ENCODE measurements around the gene ITPRIPL1.

DNA sequence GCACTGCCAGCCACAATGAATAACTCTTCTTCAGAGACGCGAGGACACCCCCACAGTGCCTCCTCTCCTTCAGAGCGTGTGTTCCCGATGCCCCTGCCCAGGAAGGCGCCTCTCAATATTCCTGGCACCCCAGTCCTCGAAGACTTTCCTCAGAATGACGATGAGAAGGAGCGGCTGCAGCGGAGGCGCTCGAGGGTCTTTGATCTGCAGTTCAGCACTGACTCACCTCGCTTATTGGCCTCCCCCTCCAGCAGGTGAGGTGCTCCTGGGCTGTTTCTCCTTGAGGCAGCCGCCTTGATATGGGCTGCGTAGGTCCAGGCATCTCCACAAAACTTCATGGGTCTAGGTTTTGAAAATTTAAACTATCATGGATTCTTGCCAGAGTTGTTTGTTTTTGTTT is 16.5 kb downstream of the ITPRIPL1 start:
- TF ChIP-seq YY1 (IDR thresholded peaks at IDR 0.05; ENCODE audit: insufficient read depth, insufficient read length) (no peak), SUZ12 (IDR thresholded peaks at IDR 0.05; ENCODE audit: extremely low read depth, insufficient read depth, insufficient read length) (no peak), ZNF274 (IDR thresholded peaks at IDR 0.05; ENCODE audit: low read depth, low read length) (no peak)

All from NT2/D1 (cell line).